ENCODE results near the gene CYB561D1. TPM values are rescaled to one million over a fixed set of nuclear protein-coding genes. Genes with fewer than 3 reads are reported as not detected.
A peak's percentile ranks its signal among the peaks of the same experiment; 100 is the strongest.

Gene CYB561D1
- total and polyA plus RNA-seq, 9 of the 15 experiments (the other 6 are each of a cell fraction or from before 2014, with no cell fraction given): 0.71 to 7.2 (median 3.5) TPM

- TF ChIP-seq CTCFL (IDR thresholded peaks at IDR 0.05; ENCODE audit: borderline replicate concordance, insufficient read depth, low read depth, low read length, poor library complexity, severe bottlenecking) (peak; percentile 65), IRF9 (tag; IDR thresholded peaks at IDR 0.05) (no peak), ELF2 (CRISPR knock-in tag; IDR thresholded peaks at IDR 0.05) (no peak), ZBTB33 (CRISPR knock-in tag; IDR thresholded peaks at IDR 0.05) (peak; percentile 82), SMAD1 (IDR thresholded peaks at IDR 0.05; ENCODE audit: low read depth, low read length, partially characterized antibody) (no peak), ZNF561 (CRISPR knock-in tag; conservative IDR thresholded peaks at IDR 0.05) (no peak), ZKSCAN1 (IDR thresholded peaks at IDR 0.05; ENCODE audit: low read depth, low read length) (no peak), ETV5 (CRISPR knock-in tag; IDR thresholded peaks at IDR 0.05; ENCODE audit: low read depth) (peak; percentile 82), ZNF212 (CRISPR knock-in tag; IDR thresholded peaks at IDR 0.05) (no peak), CREM (IDR thresholded peaks at IDR 0.05; ENCODE audit: low read depth) (peak; percentile 44; the same call in 1 of the 2 replicates), MAX (CRISPR knock-in tag; IDR thresholded peaks at IDR 0.05) (0 out of 2 replicates have a peak, but pooled peaks have one; percentile 6), ZC3H11A (IDR thresholded peaks at IDR 0.05; ENCODE audit: low read depth, low read length) (0 out of 2 replicates have a peak, but pooled peaks have one; percentile 44), NFRKB (IDR thresholded peaks at IDR 0.05; ENCODE audit: low read depth) (peak; percentile 55; the same call in 1 of the 2 replicates), RCOR1 (IDR thresholded peaks at IDR 0.05; ENCODE audit: borderline replicate concordance in 1 of 2, low read depth in 2 of 2, low read length in 2 of 2) (peak in 1 of 2 experiments; percentile 37; a peak in 1 of 4 replicates), FOXJ2 (tag; IDR thresholded peaks at IDR 0.05) (no peak), MCM7 (IDR thresholded peaks at IDR 0.05) (no peak), MTA3 (IDR thresholded peaks at IDR 0.05; ENCODE audit: borderline replicate concordance) (peak; percentile 46; the same call in 1 of the 2 replicates), RAD21 (CRISPR knock-in tag; conservative IDR thresholded peaks at IDR 0.05 in 1 of 2, IDR thresholded peaks at IDR 0.05 in 1 of 2) (peak; percentile 92 to 98), RHOXF2B (CRISPR knock-in tag; conservative IDR thresholded peaks at IDR 0.05) (0 out of 2 replicates have a peak, but pooled peaks have one; percentile 11), ZBTB7A (IDR thresholded peaks at IDR 0.05; ENCODE audit: borderline replicate concordance, control insufficient read depth, low read depth, low read length) (peak; percentile 79; the same call in 1 of the 2 replicates), CHCHD3 (CRISPR knock-in tag; IDR thresholded peaks at IDR 0.05) (no peak), KAT2B (IDR thresholded peaks at IDR 0.05; ENCODE audit: low read depth, low read length) (no peak), EP400 (IDR thresholded peaks at IDR 0.05) (no peak), RUNX1 (IDR thresholded peaks at IDR 0.05; ENCODE audit: low read depth) (no peak)
Observed at GRCh38 chr1:109532365-109533136, 38.7 kb downstream of the CYB561D1 start (continued).

All from K562 (cell line).